Liver (tissue), 9 donors: ENCODE results near the gene MRPL55. TPM values are rescaled to one million over a fixed set of nuclear protein-coding genes. Genes with fewer than 3 reads are reported as not detected.

Experiments used
- DNase-seq: peaks from one replicate; pipeline ENCODE4 v3.0.0-alpha.2; 2017; ENCODE audit warnings: low spot score
- H3K27ac ChIP-seq, 2 donors: one replicate each; pipeline ENCODE4 v1.7.0; 2013; ENCODE audit warnings: inconsistent platforms in 2 of 2, low read length in 2 of 2, control low read depth in 1 of 2, low read depth in 1 of 2, mild to moderate bottlenecking in 1 of 2
- H3K27me3 ChIP-seq, 4 donors: one replicate each; pipeline versions ENCODE4 v1.6.1 to v1.7.0; 2013; ENCODE audit warnings: low read length in 3 of 4, inconsistent platforms in 1 of 4, mild to moderate bottlenecking in 1 of 4, moderate library complexity in 1 of 4; ENCODE audit not compliant: control insufficient read depth in 4 of 4, insufficient read depth in 4 of 4
- H3K36me3 ChIP-seq, 4 donors: one replicate each; pipeline versions ENCODE4 v1.6.1 to v1.7.0; 2013; ENCODE audit warnings: low read length in 3 of 4, mild to moderate bottlenecking in 3 of 4, low read depth in 1 of 4, moderate library complexity in 1 of 4; ENCODE audit not compliant: control insufficient read depth in 4 of 4, insufficient read depth in 3 of 4
- H3K4me1 ChIP-seq, 4 donors: one replicate each; pipeline versions ENCODE4 v1.6.1 to v1.7.0; 2013; ENCODE audit warnings: low read length in 3 of 4, mild to moderate bottlenecking in 3 of 4, moderate library complexity in 1 of 4; ENCODE audit not compliant: control insufficient read depth in 4 of 4, insufficient read depth in 4 of 4
- H3K4me3 ChIP-seq, 3 donors: one replicate each; pipeline versions ENCODE4 v1.6.1 to v1.7.0; 2013; ENCODE audit warnings: low read length in 3 of 3, control low read depth in 1 of 3, low read depth in 1 of 3, mild to moderate bottlenecking in 1 of 3
- H3K9ac ChIP-seq, 2 donors: one replicate each; pipeline ENCODE4 v1.7.0; 2013; ENCODE audit warnings: low read length in 2 of 2, mild to moderate bottlenecking in 2 of 2, moderate library complexity in 2 of 2, control low read depth in 1 of 2, low read depth in 1 of 2
- H3K9me3 ChIP-seq, 4 donors: one replicate each; pipeline versions ENCODE4 v1.6.1 to v1.7.0; 2013; ENCODE audit warnings: low read length in 3 of 4; ENCODE audit not compliant: control insufficient read depth in 4 of 4
- EGR1 ChIP-seq, 2 donors: IDR thresholded peaks; 2 replicates each; pipeline ENCODE4 v1.6.1; 2016 to 2018; ENCODE audit warnings: antibody characterized with exemption in 2 of 2, low read depth in 2 of 2
- FOXA1 ChIP-seq: IDR thresholded peaks from 2 replicates; pipeline ENCODE4 v1.6.1; 2016; ENCODE audit warnings: antibody characterized with exemption
- FOXA2 ChIP-seq: IDR thresholded peaks from 2 replicates; pipeline ENCODE4 v1.6.1; 2016; ENCODE audit warnings: antibody characterized with exemption
- GABPA ChIP-seq, 2 donors: IDR thresholded peaks in 1 of 2; conservative IDR thresholded peaks in 1 of 2; 2 replicates each; pipeline ENCODE4 v1.6.1; 2016; ENCODE audit warnings: antibody characterized with exemption in 2 of 2, mild to moderate bottlenecking in 1 of 2, moderate library complexity in 1 of 2
- HNF4A ChIP-seq, 2 donors: conservative IDR thresholded peaks; 2 replicates each; pipeline ENCODE4 v1.6.1; 2016; ENCODE audit warnings: antibody characterized with exemption in 2 of 2, mild to moderate bottlenecking in 2 of 2
- HNF4G ChIP-seq: IDR thresholded peaks from 2 replicates; pipeline ENCODE4 v1.6.1; 2016; ENCODE audit warnings: antibody characterized with exemption
- JUND ChIP-seq, 2 donors: IDR thresholded peaks; 2 replicates each; pipeline ENCODE4 v1.6.1; 2016; ENCODE audit warnings: antibody characterized with exemption in 2 of 2
- RAD21 ChIP-seq, 2 donors: IDR thresholded peaks; 2 replicates each; pipeline ENCODE4 v1.6.1; 2016; ENCODE audit warnings: antibody characterized with exemption in 2 of 2, mild to moderate bottlenecking in 2 of 2
- RXRA ChIP-seq, 2 donors: IDR thresholded peaks; 2 replicates each; pipeline ENCODE4 v1.6.1; 2017 to 2018; ENCODE audit warnings: antibody characterized with exemption in 2 of 2, mild to moderate bottlenecking in 1 of 2
- SP1 ChIP-seq: IDR thresholded peaks from 2 replicates; pipeline ENCODE4 v1.6.1; 2018; ENCODE audit warnings: antibody characterized with exemption, mild to moderate bottlenecking
- TAF1 ChIP-seq: conservative IDR thresholded peaks from 2 replicates; pipeline ENCODE4 v1.6.1; 2016; ENCODE audit warnings: antibody characterized with exemption, mild to moderate bottlenecking
- YY1 ChIP-seq: IDR thresholded peaks from 2 replicates; pipeline ENCODE4 v1.6.1; 2016; ENCODE audit warnings: antibody characterized with exemption, mild to moderate bottlenecking
- WGBS: extraction: QIAGEN DNeasy Blood & Tissue Kit; methylation state at CpG from one replicate; pipeline ENCODE4 v1.1.7; 2013; 5-methylcytosine and 5-hydroxymethylcytosine counted together
- polyA plus RNA-seq, 2 donors: library from polyadenylated mRNA; stranded (reverse) in 1 of 2; unstranded in 1 of 2; fragments of 200-250 nt in 1 of 2; fragments of >200 nt in 1 of 2; fragmentation: Nextera tagmentation in 1 of 2; extraction: Ambion mirVana in 1 of 2; gene quantifications; one replicate each; pipeline versions ENCODE4 v1.2.1 to v1.2.3, GENCODE V29; 2013 to 2015
- total RNA-seq, 2 donors: library from RNA; depleted of rRNA; stranded (reverse); fragments of >200 nt; gene quantifications; one replicate each; pipeline ENCODE4 v1.2.3, GENCODE V29; 2014
- TF ChIP-seq, protein P1 (sequence below): IDR thresholded peaks from 2 replicates; pipeline ENCODE4 v1.6.1; 2016; ENCODE audit warnings: antibody characterized with exemption, mild to moderate bottlenecking
- TF ChIP-seq, protein P2 (sequence below): IDR thresholded peaks from 2 replicates; pipeline ENCODE4 v1.6.1; 2016; ENCODE audit warnings: antibody characterized with exemption
- TF ChIP-seq, protein P3 (sequence below): IDR thresholded peaks from 2 replicates; pipeline ENCODE4 v1.6.1; 2016; ENCODE audit warnings: antibody characterized with exemption
- TF ChIP-seq, protein P4 (sequence below): fragments of 150-350 bp; IDR thresholded peaks from 2 replicates; pipeline ENCODE4 v1.5.1; 2017; ENCODE audit warnings: improper control_type of control experiment, low read depth, low read length; ENCODE audit not compliant: missing input control
- TF ChIP-seq, protein P5 (sequence below): IDR thresholded peaks from 2 replicates; pipeline ENCODE4 v1.6.1; 2016; ENCODE audit warnings: antibody characterized with exemption
- donor health status: healthy.
- donor health status: healthy.
- donor health status: healthy.
- donor health status: healthy.
- donor health status: healthy.

MRPL55 gene
- total and polyA plus RNA-seq, 4 donors, result 38.9 to 119 (median 62.0) TPM

DNA sequence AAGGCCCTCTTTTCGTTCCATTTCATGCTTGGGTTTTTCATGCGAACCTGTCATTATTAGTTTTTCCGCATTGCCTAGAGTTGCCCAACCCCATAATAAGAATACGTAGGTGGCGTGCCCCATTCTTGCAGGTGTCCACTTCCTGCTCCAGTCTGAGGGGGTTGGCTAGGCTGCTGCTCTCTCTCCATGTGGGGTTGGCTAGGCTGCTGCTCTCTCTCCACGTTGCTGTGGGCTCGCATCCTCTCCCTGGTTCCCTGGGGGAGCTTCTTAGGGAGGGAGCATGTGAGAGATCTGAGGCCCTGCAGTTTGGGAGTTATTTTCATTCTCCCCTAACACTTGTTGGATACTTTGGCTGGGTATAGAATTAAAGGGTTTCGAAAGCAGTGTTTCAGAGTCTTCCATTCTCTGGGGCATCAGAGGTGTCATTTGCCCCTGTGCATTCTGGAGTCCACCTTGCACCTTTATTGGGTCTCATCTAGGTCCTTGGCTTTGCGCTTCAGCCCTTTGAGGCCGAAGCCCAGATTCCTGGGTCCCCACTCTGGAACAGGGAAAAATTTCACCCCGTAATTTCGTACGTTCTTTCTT lies 14.6 kb downstream of the MRPL55 start:
- no peak overlapping the region for H3K9ac ChIP-seq
- H3K9me3 ChIP-seq, result peaks cover 0 to 12% (median 7%) of the 10 kb centered on the region in 4 donors
- WGBS, result 97% methylated on average over 13 of the region's 13 CpGs
- peaks cover 9 to 36% (median 21%) of the 10 kb centered on the region in 4 donors for H3K4me1 ChIP-seq
- no peak overlapping the region for H3K27ac ChIP-seq
- no peaks in the 10 kb centered on the region for H3K27me3 ChIP-seq
- no peak overlapping the region for H3K4me3 ChIP-seq
- TF ChIP-seq, protein P1, sequence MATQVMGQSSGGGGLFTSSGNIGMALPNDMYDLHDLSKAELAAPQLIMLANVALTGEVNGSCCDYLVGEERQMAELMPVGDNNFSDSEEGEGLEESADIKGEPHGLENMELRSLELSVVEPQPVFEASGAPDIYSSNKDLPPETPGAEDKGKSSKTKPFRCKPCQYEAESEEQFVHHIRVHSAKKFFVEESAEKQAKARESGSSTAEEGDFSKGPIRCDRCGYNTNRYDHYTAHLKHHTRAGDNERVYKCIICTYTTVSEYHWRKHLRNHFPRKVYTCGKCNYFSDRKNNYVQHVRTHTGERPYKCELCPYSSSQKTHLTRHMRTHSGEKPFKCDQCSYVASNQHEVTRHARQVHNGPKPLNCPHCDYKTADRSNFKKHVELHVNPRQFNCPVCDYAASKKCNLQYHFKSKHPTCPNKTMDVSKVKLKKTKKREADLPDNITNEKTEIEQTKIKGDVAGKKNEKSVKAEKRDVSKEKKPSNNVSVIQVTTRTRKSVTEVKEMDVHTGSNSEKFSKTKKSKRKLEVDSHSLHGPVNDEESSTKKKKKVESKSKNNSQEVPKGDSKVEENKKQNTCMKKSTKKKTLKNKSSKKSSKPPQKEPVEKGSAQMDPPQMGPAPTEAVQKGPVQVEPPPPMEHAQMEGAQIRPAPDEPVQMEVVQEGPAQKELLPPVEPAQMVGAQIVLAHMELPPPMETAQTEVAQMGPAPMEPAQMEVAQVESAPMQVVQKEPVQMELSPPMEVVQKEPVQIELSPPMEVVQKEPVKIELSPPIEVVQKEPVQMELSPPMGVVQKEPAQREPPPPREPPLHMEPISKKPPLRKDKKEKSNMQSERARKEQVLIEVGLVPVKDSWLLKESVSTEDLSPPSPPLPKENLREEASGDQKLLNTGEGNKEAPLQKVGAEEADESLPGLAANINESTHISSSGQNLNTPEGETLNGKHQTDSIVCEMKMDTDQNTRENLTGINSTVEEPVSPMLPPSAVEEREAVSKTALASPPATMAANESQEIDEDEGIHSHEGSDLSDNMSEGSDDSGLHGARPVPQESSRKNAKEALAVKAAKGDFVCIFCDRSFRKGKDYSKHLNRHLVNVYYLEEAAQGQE, result no peak
- TF ChIP-seq RXRA (IDR thresholded peaks at IDR 0.05) (no peak), FOXA2 (no peak), EGR1 (IDR thresholded peaks at IDR 0.05; ENCODE audit: low read depth in 2 of 2) (no peak), RAD21 (IDR thresholded peaks at IDR 0.05) (no peak), SP1 (no peak), GABPA (IDR thresholded peaks at IDR 0.05 in 1 of 2, conservative IDR thresholded peaks at IDR 0.05 in 1 of 2) (no peak), HNF4A (conservative IDR thresholded peaks at IDR 0.05) (no peak), HNF4G (no peak), JUND (IDR thresholded peaks at IDR 0.05) (no peak), FOXA1 (no peak), TAF1 (no peak), YY1 (no peak)
- TF ChIP-seq, protein P2, sequence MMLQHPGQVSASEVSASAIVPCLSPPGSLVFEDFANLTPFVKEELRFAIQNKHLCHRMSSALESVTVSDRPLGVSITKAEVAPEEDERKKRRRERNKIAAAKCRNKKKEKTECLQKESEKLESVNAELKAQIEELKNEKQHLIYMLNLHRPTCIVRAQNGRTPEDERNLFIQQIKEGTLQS, result no peak
- TF ChIP-seq, protein P3, sequence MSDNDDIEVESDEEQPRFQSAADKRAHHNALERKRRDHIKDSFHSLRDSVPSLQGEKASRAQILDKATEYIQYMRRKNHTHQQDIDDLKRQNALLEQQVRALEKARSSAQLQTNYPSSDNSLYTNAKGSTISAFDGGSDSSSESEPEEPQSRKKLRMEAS, result no peak
- TF ChIP-seq, protein P4, sequence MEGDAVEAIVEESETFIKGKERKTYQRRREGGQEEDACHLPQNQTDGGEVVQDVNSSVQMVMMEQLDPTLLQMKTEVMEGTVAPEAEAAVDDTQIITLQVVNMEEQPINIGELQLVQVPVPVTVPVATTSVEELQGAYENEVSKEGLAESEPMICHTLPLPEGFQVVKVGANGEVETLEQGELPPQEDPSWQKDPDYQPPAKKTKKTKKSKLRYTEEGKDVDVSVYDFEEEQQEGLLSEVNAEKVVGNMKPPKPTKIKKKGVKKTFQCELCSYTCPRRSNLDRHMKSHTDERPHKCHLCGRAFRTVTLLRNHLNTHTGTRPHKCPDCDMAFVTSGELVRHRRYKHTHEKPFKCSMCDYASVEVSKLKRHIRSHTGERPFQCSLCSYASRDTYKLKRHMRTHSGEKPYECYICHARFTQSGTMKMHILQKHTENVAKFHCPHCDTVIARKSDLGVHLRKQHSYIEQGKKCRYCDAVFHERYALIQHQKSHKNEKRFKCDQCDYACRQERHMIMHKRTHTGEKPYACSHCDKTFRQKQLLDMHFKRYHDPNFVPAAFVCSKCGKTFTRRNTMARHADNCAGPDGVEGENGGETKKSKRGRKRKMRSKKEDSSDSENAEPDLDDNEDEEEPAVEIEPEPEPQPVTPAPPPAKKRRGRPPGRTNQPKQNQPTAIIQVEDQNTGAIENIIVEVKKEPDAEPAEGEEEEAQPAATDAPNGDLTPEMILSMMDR, result no peak
- TF ChIP-seq, protein P5, sequence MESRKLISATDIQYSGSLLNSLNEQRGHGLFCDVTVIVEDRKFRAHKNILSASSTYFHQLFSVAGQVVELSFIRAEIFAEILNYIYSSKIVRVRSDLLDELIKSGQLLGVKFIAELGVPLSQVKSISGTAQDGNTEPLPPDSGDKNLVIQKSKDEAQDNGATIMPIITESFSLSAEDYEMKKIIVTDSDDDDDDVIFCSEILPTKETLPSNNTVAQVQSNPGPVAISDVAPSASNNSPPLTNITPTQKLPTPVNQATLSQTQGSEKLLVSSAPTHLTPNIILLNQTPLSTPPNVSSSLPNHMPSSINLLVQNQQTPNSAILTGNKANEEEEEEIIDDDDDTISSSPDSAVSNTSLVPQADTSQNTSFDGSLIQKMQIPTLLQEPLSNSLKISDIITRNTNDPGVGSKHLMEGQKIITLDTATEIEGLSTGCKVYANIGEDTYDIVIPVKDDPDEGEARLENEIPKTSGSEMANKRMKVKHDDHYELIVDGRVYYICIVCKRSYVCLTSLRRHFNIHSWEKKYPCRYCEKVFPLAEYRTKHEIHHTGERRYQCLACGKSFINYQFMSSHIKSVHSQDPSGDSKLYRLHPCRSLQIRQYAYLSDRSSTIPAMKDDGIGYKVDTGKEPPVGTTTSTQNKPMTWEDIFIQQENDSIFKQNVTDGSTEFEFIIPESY, result no peak
- H3K36me3 ChIP-seq, result peaks cover 7 to 28% (median 23%) of the 10 kb centered on the region in 4 donors
- no peak for DNase-seq
